HCT116 (cell line): Measurements from ENCODE around the gene ANKRD13C. TPM values are rescaled to one million over a fixed set of nuclear protein-coding genes. Genes with fewer than 3 reads are reported as not detected.

ENCODE experiments used
- ATAC-seq: fragments of 200-7000 bp; cut with Tn5 transposase; 2 replicates; pipeline ENCODE4 v1.9.1; 2020; ENCODE audit warnings: mild to moderate bottlenecking, moderate library complexity
- BruUV-seq: library from RNA; stranded (reverse); fragments of 400-500 nt; replicated peaks from 2 replicates; lab custom pipeline; 2021; lab: Mats Ljungman, UMichigan
- CTCF ChIA-PET: fragments of 300-600 bp; sonication (Branson Sonifier 250); formaldehyde crosslinking; loops from one replicate; lab custom pipeline; 2021; ENCODE audit warnings: antibody characterized with exemption; lab: Charles Lee
- POLR2A ChIA-PET: fragments of 300-600, 350-600 bp; sonication (Branson Sonifier 250); formaldehyde crosslinking; loops from one replicate; lab custom pipeline; 2021; ENCODE audit warnings: antibody characterized with exemption; lab: Charles Lee
- RAD21 ChIA-PET, 2 experiments: fragments of 300-600 bp; sonication (Branson Sonifier 250); formaldehyde crosslinking; loops; one replicate each; lab custom pipeline; 2023; ENCODE audit warnings: low total read pairs in 2 of 2; ENCODE audit not compliant: uncharacterized antibody in 2 of 2, unreplicated experiment in 2 of 2, low non-redundant PET in 1 of 2; lab: Charles Lee
- DNase-seq: peaks from one replicate; pipeline ENCODE4 v3.0.0-alpha.2; 2010; ENCODE audit warnings: low read depth, low spot score
- H2AFZ ChIP-seq: fragments of 200-600 bp; shearing (Covaris generic), sonication (generic); 2 replicates; pipeline ENCODE4 v1.6.1; 2017; ENCODE audit warnings: low read depth, mixed run types, mixed read lengths, antibody characterized with exemption, low read length; ENCODE audit not compliant: poor library complexity, severe bottlenecking
- H3K27ac ChIP-seq: 2 replicates; pipeline ENCODE4 v1.5.1; 2012; ENCODE audit warnings: low read depth, low read length
- H3K27me3 ChIP-seq: fragments of 200-600 bp; sonication (generic); 2 replicates; pipeline ENCODE4 v1.6.1; 2016; ENCODE audit warnings: mixed run types, low read length, mixed read lengths; ENCODE audit not compliant: insufficient read depth
- H3K36me3 ChIP-seq, 2 experiments: fragments of 200-500 bp in 1 of 2; fragments of 200-600 bp in 1 of 2; sonication (Bioruptor generic) in 1 of 2; sonication (generic) in 1 of 2; 2 replicates each; pipeline versions ENCODE4 v1.5.1 to v1.6.1; 2014 to 2016; ENCODE audit warnings: low read length in 2 of 2, inconsistent platforms in 1 of 2, mixed read lengths in 1 of 2, mixed run types in 1 of 2; ENCODE audit not compliant: insufficient read depth in 2 of 2, control insufficient read depth in 1 of 2
- H3K4me1 ChIP-seq, 2 experiments: fragments of 200-600 bp in 1 of 2; sonication (generic) in 1 of 2; 2 replicates each; pipeline versions ENCODE4 v1.5.1 to v1.6.1; 2012 to 2017; ENCODE audit warnings: low read length in 2 of 2, inconsistent platforms in 1 of 2, mild to moderate bottlenecking in 1 of 2, mixed read lengths in 1 of 2, mixed run types in 1 of 2, moderate library complexity in 1 of 2; ENCODE audit not compliant: insufficient read depth in 2 of 2, control insufficient read depth in 1 of 2
- H3K4me2 ChIP-seq: fragments of 200-600 bp; sonication (generic); 2 replicates; pipeline ENCODE4 v1.6.1; 2017; ENCODE audit warnings: mixed run types, low read length, mixed read lengths
- H3K4me3 ChIP-seq, 2 experiments: fragments of 200-600 bp in 1 of 2; sonication (generic) in 1 of 2; replicated peaks in 1 of 2; 2 replicates each; pipeline ENCODE4 v1.5.1; 2011 to 2016; ENCODE audit warnings: low read length in 2 of 2, control low read depth in 1 of 2, low read depth in 1 of 2, mild to moderate bottlenecking in 1 of 2, mixed read lengths in 1 of 2, mixed run types in 1 of 2
- H3K79me2 ChIP-seq: fragments of 200-600 bp; sonication (generic); 2 replicates; pipeline ENCODE4 v1.6.1; 2017; ENCODE audit warnings: mild to moderate bottlenecking, mixed run types, low read length, moderate library complexity, mixed read lengths; ENCODE audit not compliant: insufficient read depth
- H3K9ac ChIP-seq: fragments of 200-600 bp; sonication (generic); 2 replicates; pipeline ENCODE4 v1.6.1; 2016; ENCODE audit warnings: low read length, mixed read lengths
- H3K9me2 ChIP-seq: fragments of 200-600 bp; sonication (generic), shearing (Covaris generic); 2 replicates; pipeline ENCODE4 v1.6.1; 2017; ENCODE audit warnings: mixed run types, mild to moderate bottlenecking, moderate library complexity; ENCODE audit not compliant: insufficient read depth
- H3K9me3 ChIP-seq, 2 experiments: fragments of 200-500 bp in 1 of 2; fragments of 200-600 bp in 1 of 2; sonication (Bioruptor generic) in 1 of 2; sonication (generic) in 1 of 2; 2 replicates each; pipeline ENCODE4 v1.6.1; 2014 to 2017; ENCODE audit warnings: low read length in 2 of 2, mixed read lengths in 2 of 2, inconsistent platforms in 1 of 2, low read depth in 1 of 2, mild to moderate bottlenecking in 1 of 2, mixed run types in 1 of 2, moderate library complexity in 1 of 2; ENCODE audit not compliant: control insufficient read depth in 1 of 2, insufficient read depth in 1 of 2
- H4K20me1 ChIP-seq: fragments of 200-600 bp; sonication (generic), shearing (Covaris generic); 2 replicates; pipeline ENCODE4 v1.6.1; 2017; ENCODE audit warnings: mixed run types, mild to moderate bottlenecking, moderate library complexity; ENCODE audit not compliant: insufficient read depth
- CBX3 ChIP-seq: IDR thresholded peaks from 2 replicates; pipeline ENCODE4 v1.6.1; 2012; ENCODE audit warnings: low read depth
- CEBPB ChIP-seq: IDR thresholded peaks from 2 replicates; pipeline ENCODE4 v1.6.1; 2012; ENCODE audit warnings: low read depth
- EGR1 ChIP-seq: IDR thresholded peaks from 2 replicates; pipeline ENCODE4 v1.6.1; 2012; ENCODE audit warnings: low read depth
- JUND ChIP-seq: IDR thresholded peaks from 2 replicates; pipeline ENCODE4 v1.6.1; 2012
- POLR2A ChIP-seq: IDR thresholded peaks from 2 replicates; pipeline ENCODE4 v1.7.0; 2011; ENCODE audit warnings: borderline replicate concordance; ENCODE audit not compliant: insufficient read depth, insufficient read length; ENCODE audit errors: extremely low read depth
- RAD21 ChIP-seq: IDR thresholded peaks from 2 replicates; pipeline ENCODE4 v1.6.1; 2012; ENCODE audit warnings: low read depth, mild to moderate bottlenecking
- SRF ChIP-seq: IDR thresholded peaks from 2 replicates; pipeline ENCODE4 v1.6.1; 2012; ENCODE audit warnings: low read depth
- ZBTB33 ChIP-seq: IDR thresholded peaks from 2 replicates; pipeline ENCODE4 v1.6.1; 2011; ENCODE audit warnings: mild to moderate bottlenecking, low read length, moderate library complexity; ENCODE audit not compliant: insufficient replicate concordance; ENCODE audit errors: extremely low read depth
- intact Hi-C: fragments of 100-400 bp; cut with micrococcal nuclease; formaldehyde crosslinking; loops from 2 replicates; pipeline ENCODE4 v1.10.0; 2022
- total RNA-seq: library from RNA; stranded (reverse); gene quantifications from one replicate; pipeline ENCODE4 v1.2.1, GENCODE V29; 2021; ENCODE audit not compliant: unreplicated experiment
- TF ChIP-seq, protein P1 (sequence below): IDR thresholded peaks from 2 replicates; pipeline ENCODE4 v1.6.1; 2012

ANKRD13C gene
- total RNA-seq, 1 experiment from 2014 or later, result 21.1 TPM

GRCh38 chr1:70334436-70334835, 20.1 kb downstream of the ANKRD13C start:
- TF ChIP-seq, protein P1, sequence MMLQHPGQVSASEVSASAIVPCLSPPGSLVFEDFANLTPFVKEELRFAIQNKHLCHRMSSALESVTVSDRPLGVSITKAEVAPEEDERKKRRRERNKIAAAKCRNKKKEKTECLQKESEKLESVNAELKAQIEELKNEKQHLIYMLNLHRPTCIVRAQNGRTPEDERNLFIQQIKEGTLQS, result peak; percentile 41; the same call in 1 of the 2 replicates
- TF ChIP-seq ZBTB33, result no peak
- TF ChIP-seq POLR2A, result no peak
- TF ChIP-seq CBX3, result 0 out of 2 replicates have a peak, but pooled peaks have one; percentile 36
- TF ChIP-seq CEBPB, result peak; percentile 86
- TF ChIP-seq, all 23 proteins: peak for 3
- RAD21 ChIA-PET, result no interaction called here
- no peaks in the 10 kb centered on the region for H3K9me2 ChIP-seq
- CTCF ChIA-PET, result no interaction called here
- H3K9ac ChIP-seq, result no peak overlapping the region
- H3K4me1 ChIP-seq, result peaks cover 0 to 22% of the 10 kb centered on the region in 2 experiments; a peak in 2 of 4 replicates
- DNase-seq (peak; percentile 37), ATAC-seq (peak; percentile 20; the same call in 1 of the 2 replicates)
- no TSS peak for BruUV-seq
- POLR2A ChIA-PET, result interaction anchor here (0.9 to 1.0 kb wide), 2 partner anchors 9 to 20 kb away, joined by 3 to 4 read pairs; partner anchors contain the start of gene ANKRD13C
- no peaks in the 10 kb centered on the region for H4K20me1 ChIP-seq
- H3K4me3 ChIP-seq, result no peak overlapping the region
- H3K27me3 ChIP-seq, result no peaks in the 10 kb centered on the region
- intact Hi-C loops, result no loop called here
- no peak overlapping the region for H2AFZ ChIP-seq
- H3K27ac ChIP-seq, result no peak overlapping the region
- no peaks in the 10 kb centered on the region for H3K9me3 ChIP-seq
- H3K36me3 ChIP-seq, result no peaks in the 10 kb centered on the region
- no peak overlapping the region for H3K4me2 ChIP-seq
- peaks cover 86% of the 10 kb centered on the region for H3K79me2 ChIP-seq

DNA sequence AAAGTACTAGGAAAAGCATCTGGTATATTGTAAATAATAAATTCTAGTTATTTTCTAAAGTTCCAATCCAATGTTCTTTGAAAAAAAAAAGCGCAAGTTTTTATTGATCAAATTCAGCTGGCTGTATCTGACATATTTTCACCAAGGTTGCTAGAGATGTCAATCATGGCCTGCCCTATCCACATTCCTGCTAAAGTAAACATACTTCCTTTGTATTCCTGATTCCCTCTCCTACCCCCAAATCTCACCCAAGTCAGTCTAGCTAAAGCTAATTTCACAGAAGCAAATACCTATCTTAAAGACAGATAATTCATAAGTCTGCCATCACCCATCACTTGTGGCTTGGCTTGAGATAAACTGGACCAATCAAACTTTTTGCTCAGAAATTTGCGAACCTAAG, 21.3 kb downstream of the ANKRD13C start:
- DNase-seq (no peak), ATAC-seq (no peak)
- Histone ChIP-seq H3K36me3 (no peaks in the 10 kb centered on the region), H3K4me3 (no peak overlapping the region), H4K20me1 (no peaks in the 10 kb centered on the region), H3K9me3 (no peaks in the 10 kb centered on the region), H3K9ac (no peak overlapping the region), H3K27ac (no peak overlapping the region), H3K4me2 (no peak overlapping the region), H2AFZ (no peak overlapping the region), H3K4me1 (peaks cover 4 to 32% of the 10 kb centered on the region in 2 experiments), H3K9me2 (no peaks in the 10 kb centered on the region), H3K79me2 (peaks cover 83% of the 10 kb centered on the region), H3K27me3 (no peaks in the 10 kb centered on the region)
- RAD21 ChIA-PET, result no interaction called here
- intact Hi-C loops, result no loop called here
- POLR2A ChIA-PET, result no interaction called here
- BruUV-seq, result no TSS peak
- TF ChIP-seq EGR1 (no peak), RAD21 (no peak), SRF (no peak), JUND (no peak)
- CTCF ChIA-PET, result no interaction called here
